Colon (tissue), 2 donors: ENCODE results near the gene KCNN3.

Experiments used
- FAIRE-seq: peaks from 2 replicates; lab custom pipeline; 2012; peaks lifted over from hg19 to GRCh38; lab: Jason Lieb, UNC
- donor health status: control.
- donor health status: control.

The KCNN3 gene

DNA sequence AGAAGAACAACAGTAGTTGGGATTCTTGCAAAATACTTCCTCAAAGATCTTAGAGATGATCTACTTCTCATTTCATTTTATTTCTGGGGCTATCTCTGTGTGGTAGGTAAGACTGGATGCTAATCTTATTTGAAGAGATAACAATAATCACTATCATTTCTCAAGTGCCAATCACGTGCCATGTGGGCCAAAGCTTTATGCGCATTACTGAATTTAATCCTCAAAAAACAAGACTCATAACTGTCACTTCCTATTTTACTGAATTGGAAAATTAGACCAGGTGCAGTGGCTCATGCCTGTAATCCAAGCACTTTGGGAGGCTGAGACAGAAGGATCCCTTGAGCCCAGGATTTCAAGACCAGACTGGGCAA is 121.7 kb downstream of the KCNN3 start:
- no peak for FAIRE-seq

DNA sequence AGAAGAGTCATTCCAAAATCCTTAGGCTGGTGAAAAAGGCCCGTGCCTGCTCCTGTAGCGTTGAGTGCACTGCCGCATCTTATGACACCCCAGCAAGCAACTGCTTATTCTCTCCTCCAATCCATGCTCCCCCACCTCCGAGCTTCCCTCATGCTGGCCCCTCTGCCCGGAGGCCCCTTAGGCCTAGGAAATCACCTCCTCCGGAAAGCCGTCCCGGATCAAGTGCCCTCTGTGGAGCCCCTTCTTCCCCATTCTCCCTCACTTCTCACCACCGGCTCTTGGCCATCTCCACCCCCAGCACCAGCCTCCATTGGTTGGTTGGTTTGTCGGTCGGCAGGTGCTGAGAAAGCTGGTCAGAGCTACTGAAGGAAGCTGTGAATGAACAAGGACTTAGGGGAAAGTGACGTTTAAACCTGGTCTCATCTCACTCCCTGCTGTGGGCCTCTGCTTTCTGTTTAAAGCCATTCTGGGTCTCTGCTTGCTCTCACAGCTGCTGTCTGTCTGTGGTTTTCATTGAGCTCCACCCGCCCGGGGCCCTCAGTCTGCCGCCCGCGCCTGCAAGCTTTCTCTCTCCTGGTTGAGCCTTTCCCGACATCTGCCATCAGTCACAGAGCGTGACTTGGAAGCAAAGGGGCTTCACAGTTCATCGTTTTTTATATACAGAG is 122.2 kb downstream of the KCNN3 start:
- no peak for FAIRE-seq

- no peak for FAIRE-seq
These were observed 122.7 kb downstream of the KCNN3 start for GRCh38 chr1:154747380-154747739.

DNA sequence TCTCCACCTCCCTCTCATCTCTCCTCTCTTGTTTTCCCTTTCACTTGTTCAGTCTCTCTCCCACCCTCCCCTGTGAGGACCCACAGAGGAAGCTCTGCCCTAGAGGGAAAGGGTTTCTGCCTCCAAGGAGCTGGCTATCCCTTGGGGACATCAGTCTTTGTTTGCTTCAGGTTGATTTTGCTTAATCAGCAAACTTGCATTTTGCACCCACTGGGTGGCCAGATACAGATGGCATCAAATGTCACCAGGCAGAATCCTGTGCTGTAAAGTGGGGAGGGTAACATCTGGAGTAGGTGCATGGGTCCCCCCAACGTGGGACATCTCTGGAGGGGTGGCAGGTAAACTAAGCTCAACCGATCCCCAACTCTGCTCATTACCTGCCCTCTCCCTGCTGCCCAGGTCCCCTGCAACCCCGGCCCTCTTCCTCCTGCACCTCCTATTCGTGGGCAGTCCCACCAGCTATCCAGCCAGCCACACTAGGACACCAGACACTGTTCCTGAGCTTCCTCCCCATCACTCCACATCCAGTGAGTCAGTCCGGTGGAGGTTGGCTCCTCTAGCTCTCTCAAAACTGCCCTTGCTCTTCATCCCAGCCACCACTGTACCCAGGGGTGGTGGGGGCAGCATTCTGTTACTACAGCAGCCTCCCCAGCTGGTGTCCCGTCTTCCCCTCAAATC is 123.3 kb downstream of the KCNN3 start:
- no peak for FAIRE-seq

- FAIRE-seq, result no peak
These were observed 124.2 kb downstream of the KCNN3 start for GRCh38 chr1:154745750-154746425.

- no peak for FAIRE-seq
These were observed 124.8 kb downstream of the KCNN3 start for GRCh38 chr1:154745286-154745731.

DNA sequence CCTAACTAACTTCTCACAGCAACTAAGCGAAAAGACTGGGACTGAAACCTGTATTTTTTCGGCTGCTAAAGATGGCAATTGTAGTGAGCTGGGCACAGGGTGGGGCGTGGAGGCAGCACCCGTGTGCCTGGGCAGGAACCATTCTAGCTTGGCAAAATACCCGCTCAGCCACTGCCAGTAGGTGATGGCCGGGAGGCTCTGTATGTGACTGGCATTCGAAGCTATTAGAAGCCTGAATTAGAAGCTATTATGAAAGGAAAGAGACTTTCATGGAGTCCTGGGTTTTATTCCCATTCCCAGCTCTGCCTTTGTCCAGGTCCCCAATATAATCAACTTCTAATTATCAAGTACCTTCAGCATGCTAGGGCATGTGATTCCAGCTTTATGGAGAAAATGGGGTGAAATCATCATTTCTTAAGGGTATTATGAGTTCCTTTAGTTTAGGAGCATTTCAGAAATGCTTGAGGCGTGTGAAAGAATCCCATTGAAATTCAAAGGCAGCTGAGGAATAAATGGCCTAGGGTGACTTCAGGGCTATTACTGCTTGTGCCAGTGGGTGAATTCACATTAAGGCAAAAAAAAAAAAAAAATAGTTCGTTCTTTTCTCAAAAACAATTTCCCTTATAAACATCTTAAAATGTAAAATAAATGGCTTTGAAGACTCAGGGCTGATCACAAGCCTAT is 125.6 kb downstream of the KCNN3 start:
- FAIRE-seq, result no peak

- no peak for FAIRE-seq
These were observed 126.5 kb downstream of the KCNN3 start for GRCh38 chr1:154743526-154744036.

- no peak for FAIRE-seq
These were observed 127.5 kb downstream of the KCNN3 start for GRCh38 chr1:154742606-154743005.

GRCh38 chr1:154741741-154742495 is 128.2 kb downstream of the KCNN3 start:
- FAIRE-seq, result no peak

DNA sequence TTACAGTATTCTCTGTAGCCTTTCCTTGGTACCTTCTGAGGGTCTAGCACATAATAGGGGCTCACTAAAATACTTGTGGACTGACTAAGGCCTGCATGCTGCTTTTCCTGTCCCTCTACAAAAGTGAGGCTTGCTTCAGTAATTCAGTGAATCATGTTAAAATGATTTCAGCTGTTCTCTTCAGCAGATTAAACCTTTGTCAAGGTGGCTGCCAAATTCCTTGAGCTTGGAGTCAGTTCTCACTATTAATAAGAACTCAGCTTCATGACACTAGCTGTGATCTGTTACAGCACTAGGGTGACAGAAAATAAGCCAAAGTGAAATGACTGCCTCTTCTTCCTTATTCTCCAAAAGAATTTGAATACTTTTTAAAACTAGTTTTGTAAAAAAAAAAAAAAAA is 128.8 kb downstream of the KCNN3 start:
- no peak for FAIRE-seq

GRCh38 chr1:154739654-154740053 is 130.4 kb downstream of the KCNN3 start:
- no peak for FAIRE-seq

GRCh38 chr1:154736841-154737240 is 133.2 kb downstream of the KCNN3 start:
- FAIRE-seq, result no peak

- FAIRE-seq, result no peak
These were observed 134.3 kb downstream of the KCNN3 start for GRCh38 chr1:154735804-154736168.

- no peak for FAIRE-seq
These were observed 134.8 kb downstream of the KCNN3 start for GRCh38 chr1:154735061-154735803.

DNA sequence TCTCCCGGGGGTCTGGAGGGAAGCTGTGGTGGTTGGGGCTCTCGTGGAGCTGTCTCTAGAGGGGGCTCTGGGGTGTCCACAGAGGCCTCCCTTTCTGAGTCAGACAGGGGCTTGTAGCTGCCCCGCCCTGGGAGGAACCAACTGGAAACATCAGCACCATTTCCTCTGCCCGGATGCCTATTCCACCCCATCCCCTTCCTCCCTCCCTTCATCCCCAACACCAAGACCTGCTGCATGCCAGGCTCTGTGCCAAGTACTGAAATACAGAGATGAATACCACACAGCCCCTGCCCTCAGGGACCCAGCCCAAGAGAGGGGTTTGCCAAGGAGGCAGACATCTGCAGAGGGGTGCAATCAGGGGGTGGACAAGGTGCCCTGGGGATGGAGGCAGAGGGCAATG is 136.5 kb downstream of the KCNN3 start:
- no peak for FAIRE-seq

DNA sequence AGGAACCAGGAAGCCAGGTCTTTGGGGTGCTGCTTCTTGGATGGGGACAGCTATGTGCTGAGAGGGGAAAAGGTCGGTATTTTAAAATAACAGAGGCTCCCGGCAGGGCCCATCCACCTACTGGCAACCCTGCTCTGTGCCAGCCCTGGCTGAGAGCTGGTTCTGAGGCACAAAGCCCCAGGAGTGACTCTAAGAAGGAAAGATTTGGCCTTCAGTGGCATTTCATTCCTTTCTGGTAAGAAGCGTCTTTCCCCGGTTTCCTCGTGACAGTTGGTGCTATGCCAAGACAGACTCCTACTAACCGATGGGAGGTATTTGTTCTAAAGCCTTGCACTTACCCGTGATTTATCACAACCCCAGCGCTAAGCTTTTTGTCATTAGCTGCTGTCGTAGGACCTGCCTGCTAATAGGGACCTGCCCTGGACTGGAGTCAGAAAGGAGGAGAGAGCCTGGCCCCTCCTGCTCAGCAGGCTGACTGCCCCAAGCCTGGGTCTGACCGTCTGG is 139.0 kb downstream of the KCNN3 start:
- no peak for FAIRE-seq

- no peak for FAIRE-seq
These were observed 139.8 kb downstream of the KCNN3 start for GRCh38 chr1:154730259-154730658.

DNA sequence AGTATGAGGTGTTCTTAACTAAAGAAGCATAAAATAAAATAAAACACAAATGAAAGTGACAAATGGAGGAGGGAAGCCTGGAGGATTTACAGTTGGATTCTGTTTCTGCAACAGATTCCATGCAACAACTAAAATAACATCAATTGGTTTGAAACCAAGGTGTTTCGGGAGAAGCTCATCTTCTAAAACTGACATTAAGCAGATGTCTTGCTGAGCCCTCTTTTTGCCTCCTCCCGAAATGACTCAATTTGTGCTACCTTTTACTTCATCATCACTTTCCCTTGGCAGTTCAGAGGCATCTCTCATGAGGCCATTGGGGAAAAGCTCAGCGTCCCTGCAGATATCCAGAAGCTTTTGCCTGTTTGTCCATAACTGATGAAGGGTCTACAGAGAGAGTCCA is 140.5 kb downstream of the KCNN3 start:
- no peak for FAIRE-seq

DNA sequence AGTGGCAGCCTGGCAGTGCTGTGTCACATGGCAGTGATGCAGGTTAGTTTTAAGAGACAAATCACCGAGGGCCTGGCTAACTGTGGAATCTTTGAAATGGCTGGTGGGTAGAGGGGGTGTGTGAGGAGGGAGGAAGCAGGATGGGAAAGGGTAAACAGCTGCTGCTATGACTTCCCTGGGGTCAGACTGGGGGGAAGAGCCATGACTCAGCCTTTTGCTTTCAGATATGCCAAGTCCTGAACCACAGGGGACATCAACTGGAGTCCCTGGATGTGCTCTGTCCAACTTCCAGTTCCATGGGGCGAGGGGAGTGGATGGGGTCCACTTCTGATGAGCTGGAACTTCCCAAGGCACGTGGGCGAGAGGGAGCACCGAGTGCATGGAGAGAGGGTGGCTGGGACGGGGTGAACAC is 141.0 kb downstream of the KCNN3 start:
- FAIRE-seq, result no peak
